Activated B cell treated with CpG ODN at 0.5 μM for 24 hours (primary cell): ENCODE results near the gene UGT2B17. TPM values are rescaled to one million over a fixed set of nuclear protein-coding genes. Genes with fewer than 3 reads are reported as not detected.

Source experiments
- ATAC-seq: fragments of 200-7000 bp; cut with Tn5 transposase; one replicate; pipeline ENCODE4 v1.10.0; 2021; ENCODE audit warnings: low read depth, mild to moderate bottlenecking, moderate library complexity
- CTCF ChIA-PET: fragments of 350-600 bp; sonication (Branson Sonifier 250); formaldehyde crosslinking; loops from one replicate; lab custom pipeline; 2021; ENCODE audit warnings: antibody characterized with exemption; lab: Charles Lee
- POLR2A ChIA-PET: fragments of 350-600 bp; sonication (Branson Sonifier 250); formaldehyde crosslinking; loops from one replicate; lab custom pipeline; 2021; ENCODE audit warnings: antibody characterized with exemption; lab: Charles Lee
- DNase-seq: peaks from one replicate; pipeline ENCODE4 v3.0.0; 2022
- H3K27ac Mint-ChIP-seq: one replicate; pipeline ENCODE4 v1.8.0; 2020; ENCODE audit warnings: mixed read lengths
- H3K27me3 Mint-ChIP-seq: one replicate; pipeline ENCODE4 v1.8.0; 2021; ENCODE audit warnings: mixed read lengths
- H3K36me3 Mint-ChIP-seq: one replicate; pipeline ENCODE4 v1.8.0; 2021; ENCODE audit warnings: low read depth, mixed read lengths
- H3K4me1 Mint-ChIP-seq: one replicate; pipeline ENCODE4 v1.8.0; 2021; ENCODE audit warnings: mixed read lengths
- H3K4me3 Mint-ChIP-seq: one replicate; pipeline ENCODE4 v1.8.0; 2020; ENCODE audit warnings: mild to moderate bottlenecking, mixed read lengths
- H3K9me3 Mint-ChIP-seq: one replicate; pipeline ENCODE4 v1.8.0; 2020; ENCODE audit warnings: mixed read lengths
- intact Hi-C: fragments of 100-400 bp; cut with micrococcal nuclease; formaldehyde crosslinking; loops from one replicate; pipeline ENCODE4 v1.15.1; 2024
- total RNA-seq: library from RNA; stranded (reverse); gene quantifications from 2 replicates; pipeline ENCODE4 v1.2.3, GENCODE V29; 2022
- TF ChIP-seq, protein P1 (sequence below): fragments of 200-600 bp; IDR thresholded peaks from one replicate; pipeline ENCODE4 v1.8.0; 2022; ENCODE audit warnings: antibody characterized with exemption, mild to moderate bottlenecking

UGT2B17 gene
- total RNA-seq, 1 donor from 2014 or later = 2.8 TPM

- Mint-ChIP-seq H3K4me1 (no peaks in the 10 kb centered on the region), H3K9me3 (no peaks in the 10 kb centered on the region), H3K36me3 (no peaks in the 10 kb centered on the region), H3K27me3 (no peaks in the 10 kb centered on the region), H3K27ac (no peak overlapping the region), H3K4me3 (no peak overlapping the region)
- TF ChIP-seq, protein P1, sequence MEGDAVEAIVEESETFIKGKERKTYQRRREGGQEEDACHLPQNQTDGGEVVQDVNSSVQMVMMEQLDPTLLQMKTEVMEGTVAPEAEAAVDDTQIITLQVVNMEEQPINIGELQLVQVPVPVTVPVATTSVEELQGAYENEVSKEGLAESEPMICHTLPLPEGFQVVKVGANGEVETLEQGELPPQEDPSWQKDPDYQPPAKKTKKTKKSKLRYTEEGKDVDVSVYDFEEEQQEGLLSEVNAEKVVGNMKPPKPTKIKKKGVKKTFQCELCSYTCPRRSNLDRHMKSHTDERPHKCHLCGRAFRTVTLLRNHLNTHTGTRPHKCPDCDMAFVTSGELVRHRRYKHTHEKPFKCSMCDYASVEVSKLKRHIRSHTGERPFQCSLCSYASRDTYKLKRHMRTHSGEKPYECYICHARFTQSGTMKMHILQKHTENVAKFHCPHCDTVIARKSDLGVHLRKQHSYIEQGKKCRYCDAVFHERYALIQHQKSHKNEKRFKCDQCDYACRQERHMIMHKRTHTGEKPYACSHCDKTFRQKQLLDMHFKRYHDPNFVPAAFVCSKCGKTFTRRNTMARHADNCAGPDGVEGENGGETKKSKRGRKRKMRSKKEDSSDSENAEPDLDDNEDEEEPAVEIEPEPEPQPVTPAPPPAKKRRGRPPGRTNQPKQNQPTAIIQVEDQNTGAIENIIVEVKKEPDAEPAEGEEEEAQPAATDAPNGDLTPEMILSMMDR = no peak
- intact Hi-C loops = no loop called here
- ATAC-seq = no peak
- ChIA-PET CTCF (no interaction called here), POLR2A (no interaction called here)
- DNase-seq = no peak
These were observed 30.1 kb upstream of the UGT2B17 start for GRCh38 chr4:68606240-68606639.

DNA sequence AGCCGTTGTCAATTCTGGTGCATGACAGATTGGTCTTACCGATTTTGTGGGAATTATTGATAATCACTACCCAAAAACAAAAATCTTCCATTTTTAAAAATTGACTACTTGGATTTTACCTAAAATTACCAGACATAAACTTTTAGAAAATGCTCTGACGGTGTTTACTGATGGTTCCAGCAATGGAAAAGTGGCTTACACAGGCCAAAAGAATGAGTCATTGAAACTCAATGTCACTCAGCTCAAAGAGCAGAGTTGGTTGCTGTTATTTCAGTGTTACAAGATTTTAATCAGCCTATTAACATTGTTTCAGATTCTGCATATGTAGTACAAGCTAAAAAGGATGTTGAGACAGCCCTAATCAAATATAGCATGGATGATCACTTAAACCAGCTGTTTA is 23.0 kb upstream of the UGT2B17 start:
- Mint-ChIP-seq H3K4me3 (no peak overlapping the region), H3K36me3 (no peaks in the 10 kb centered on the region), H3K4me1 (no peaks in the 10 kb centered on the region), H3K27me3 (no peaks in the 10 kb centered on the region), H3K9me3 (no peaks in the 10 kb centered on the region), H3K27ac (no peak overlapping the region)
- ATAC-seq (no peak), DNase-seq (no peak)
- TF ChIP-seq, protein P1 = no peak
- POLR2A ChIA-PET = no interaction called here
- CTCF ChIA-PET = no interaction called here
- intact Hi-C loops = no loop called here

GRCh38 chr4:68597482-68597881 is 21.4 kb upstream of the UGT2B17 start:
- ChIA-PET CTCF (no interaction called here), POLR2A (no interaction called here)
- Mint-ChIP-seq H3K9me3 (no peaks in the 10 kb centered on the region), H3K4me3 (no peak overlapping the region), H3K27me3 (no peaks in the 10 kb centered on the region), H3K4me1 (no peaks in the 10 kb centered on the region), H3K36me3 (no peaks in the 10 kb centered on the region), H3K27ac (no peak overlapping the region)
- TF ChIP-seq, protein P1 = no peak
- ATAC-seq = no peak
- intact Hi-C loops = no loop called here
- no peak for DNase-seq

DNA sequence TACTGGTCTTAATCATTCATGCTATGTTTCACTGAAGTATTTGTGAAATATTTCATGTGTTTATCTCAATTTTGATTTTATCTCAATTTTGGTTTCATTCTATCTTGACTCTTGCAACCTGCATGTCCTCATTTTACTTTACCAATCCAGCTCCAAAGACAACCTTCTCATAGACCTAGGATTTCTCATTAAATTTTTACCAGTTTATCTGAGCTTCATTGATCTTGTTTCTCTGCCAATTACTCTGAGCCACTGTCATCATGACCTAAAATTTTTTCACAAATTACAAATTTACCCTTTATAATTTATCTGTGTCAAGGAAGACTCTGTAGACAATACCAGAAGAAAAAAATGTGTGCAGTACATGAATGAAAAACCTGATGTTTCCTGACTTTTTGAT is 18.6 kb upstream of the UGT2B17 start:
- H3K36me3 Mint-ChIP-seq = no peaks in the 10 kb centered on the region
- POLR2A ChIA-PET = no interaction called here

GRCh38 chr4:68593112-68593511 is 17.0 kb upstream of the UGT2B17 start:
- no peaks in the 10 kb centered on the region for H3K36me3 Mint-ChIP-seq

More for the DNA sequence above, 18.6 kb upstream of the UGT2B17 start:
- Mint-ChIP-seq H3K4me1 (no peaks in the 10 kb centered on the region), H3K4me3 (no peak overlapping the region), H3K27ac (no peak overlapping the region), H3K9me3 (no peaks in the 10 kb centered on the region), H3K27me3 (no peaks in the 10 kb centered on the region)
- intact Hi-C loops = no loop called here
- CTCF ChIA-PET = no interaction called here
- DNase-seq (no peak), ATAC-seq (no peak)
- TF ChIP-seq, protein P1 = no peak

More at GRCh38 chr4:68593112-68593511, 17.0 kb upstream of the UGT2B17 start:
- Mint-ChIP-seq H3K4me1 (no peaks in the 10 kb centered on the region), H3K27me3 (no peaks in the 10 kb centered on the region), H3K9me3 (no peaks in the 10 kb centered on the region), H3K4me3 (no peak overlapping the region), H3K27ac (no peak overlapping the region)
- TF ChIP-seq, protein P1 = no peak
- no peak for ATAC-seq
- ChIA-PET CTCF (no interaction called here), POLR2A (no interaction called here)
- no peak for DNase-seq
- intact Hi-C loops = no loop called here
